HepG2 (cell line): ENCODE data around the gene PRDX3. TPM values are rescaled to one million over a fixed set of nuclear protein-coding genes. Genes with fewer than 3 reads are reported as not detected.
A peak's percentile ranks its signal among the peaks of the same experiment; 100 is the strongest.

Experiments used
- ARNT2 ChIP-seq: sonication (generic); formaldehyde crosslinking; IDR thresholded peaks from 2 replicates; pipeline ENCODE4 v1.8.0; 2022; ENCODE audit warnings: mild to moderate bottlenecking, low read depth, missing genetic modification reagents, moderate library complexity
- EHMT2 ChIP-seq: fragments of 200-600 bp; sonication (generic); IDR thresholded peaks from 2 replicates; pipeline ENCODE4 v1.7.0; 2017; ENCODE audit warnings: antibody characterized with exemption, low read depth, low read length, borderline replicate concordance
- ESRRA ChIP-seq: sonication (generic); formaldehyde crosslinking; IDR thresholded peaks from 2 replicates; pipeline ENCODE4 v1.5.1; 2020; ENCODE audit warnings: mild to moderate bottlenecking, low read depth, missing genetic modification reagents
- FOXP1 ChIP-seq, 2 experiments: fragments of 450-650 bp in 1 of 2; IDR thresholded peaks; 2 replicates each; pipeline ENCODE4 v1.6.1; 2017 to 2018; ENCODE audit warnings: antibody characterized with exemption in 1 of 2
- IRF1 ChIP-seq: sonication (generic); formaldehyde crosslinking; IDR thresholded peaks from 2 replicates; pipeline ENCODE4 v1.4.0; 2020; ENCODE audit warnings: low read depth, mild to moderate bottlenecking, missing genetic modification reagents
- SMAD3 ChIP-seq: sonication (generic); formaldehyde crosslinking; IDR thresholded peaks from 2 replicates; pipeline ENCODE4 v1.4.0; 2020; ENCODE audit warnings: missing genetic modification reagents
- SMYD3 ChIP-seq: sonication (generic); formaldehyde crosslinking; IDR thresholded peaks from 2 replicates; pipeline ENCODE4 v1.8.1; 2023; ENCODE audit warnings: mild to moderate bottlenecking, missing genetic modification reagents
- SRSF1 ChIP-seq: fragments of 200-400 bp; formaldehyde crosslinking; optimal IDR thresholded peaks from 2 replicates; pipeline ENCODE3; 2017; ENCODE audit warnings: mild to moderate bottlenecking, low read depth, low read length, moderate library complexity
- STAT6 ChIP-seq: sonication (generic); formaldehyde crosslinking; IDR thresholded peaks from 2 replicates; pipeline ENCODE4 v1.4.0; 2020; ENCODE audit warnings: missing genetic modification reagents, mild to moderate bottlenecking, borderline replicate concordance
- THYN1 ChIP-seq: sonication (generic); formaldehyde crosslinking; IDR thresholded peaks from 2 replicates; pipeline ENCODE4 v1.8.1; 2023; ENCODE audit warnings: low read depth, mild to moderate bottlenecking, moderate library complexity, missing genetic modification reagents, borderline replicate concordance
- ZBTB2 ChIP-seq: sonication (generic); formaldehyde crosslinking; IDR thresholded peaks from 2 replicates; pipeline ENCODE4 v1.8.0; 2022; ENCODE audit warnings: low read depth, missing genetic modification reagents
- ZBTB42 ChIP-seq: sonication (generic); formaldehyde crosslinking; IDR thresholded peaks from 2 replicates; pipeline ENCODE4 v1.5.0; 2020; ENCODE audit warnings: mild to moderate bottlenecking, missing genetic modification reagents
- ZNF225 ChIP-seq: sonication (generic); formaldehyde crosslinking; IDR thresholded peaks from 2 replicates; pipeline ENCODE4 v1.4.0; 2020; ENCODE audit warnings: mild to moderate bottlenecking, missing genetic modification reagents
- ZNF547 ChIP-seq: sonication (generic); formaldehyde crosslinking; IDR thresholded peaks from 2 replicates; pipeline ENCODE4 v1.5.1; 2020; ENCODE audit warnings: mild to moderate bottlenecking, missing genetic modification reagents
- polyA plus RNA-seq, 8 experiments: library from polyadenylated mRNA; depleted of rRNA in 3 of 8; stranded (reverse) in 7 of 8; unstranded in 1 of 8; fragments of >200 nt; fragmentation: Illumina TruSeq in 4 of 8; extraction: Trizol in 4 of 8; gene quantifications; 2 replicates each; pipeline versions ENCODE4 v1.2.1 to v1.2.3, GENCODE V29; 2011 to 2016; ENCODE audit warnings: low read depth in 4 of 8, missing spikeins in 1 of 8, mixed read lengths in 1 of 8; ENCODE audit not compliant: insufficient read depth in 1 of 8
- total RNA-seq, 5 experiments: library from RNA; depleted of rRNA; stranded (reverse); fragments of >200 nt; fragmentation: Illumina TruSeq; extraction: Trizol; gene quantifications; 2 replicates each; pipeline ENCODE4 v1.2.3, GENCODE V29; 2016; ENCODE audit warnings: low read depth in 1 of 5
- TF ChIP-seq, protein P1 (sequence below): sonication (generic); formaldehyde crosslinking; IDR thresholded peaks from 2 replicates; pipeline ENCODE4 v1.4.0; 2020; ENCODE audit warnings: missing genetic modification reagents
- TF ChIP-seq, protein P2 (sequence below): sonication (generic); formaldehyde crosslinking; IDR thresholded peaks from 2 replicates; pipeline ENCODE4 v1.4.0; 2020; ENCODE audit warnings: mild to moderate bottlenecking, missing genetic modification reagents, borderline replicate concordance

PRDX3 gene
- total and polyA plus RNA-seq, 2 of the 13 experiments (the other 11 are each of a cell fraction or from before 2014, with no cell fraction given): 407 to 565 TPM

GRCh38 chr10:119178372-119179119, at the start of gene PRDX3 (continued):
- no peak for TF ChIP-seq IRF1 (CRISPR knock-in tag)
- TF ChIP-seq ARNT2 (CRISPR knock-in tag): peak; percentile 53; the same call in 1 of the 2 replicates
- no peak for TF ChIP-seq FOXP1 (IDR thresholded peaks at IDR 0.05)
- no peak for TF ChIP-seq FOXP1 (CRISPR knock-in tag; IDR thresholded peaks at IDR 0.05)
- no peak for TF ChIP-seq THYN1 (CRISPR knock-in tag)
- TF ChIP-seq ZBTB2 (CRISPR knock-in tag): peak; percentile 26; the same call in 1 of the 2 replicates
- TF ChIP-seq, protein P1, sequence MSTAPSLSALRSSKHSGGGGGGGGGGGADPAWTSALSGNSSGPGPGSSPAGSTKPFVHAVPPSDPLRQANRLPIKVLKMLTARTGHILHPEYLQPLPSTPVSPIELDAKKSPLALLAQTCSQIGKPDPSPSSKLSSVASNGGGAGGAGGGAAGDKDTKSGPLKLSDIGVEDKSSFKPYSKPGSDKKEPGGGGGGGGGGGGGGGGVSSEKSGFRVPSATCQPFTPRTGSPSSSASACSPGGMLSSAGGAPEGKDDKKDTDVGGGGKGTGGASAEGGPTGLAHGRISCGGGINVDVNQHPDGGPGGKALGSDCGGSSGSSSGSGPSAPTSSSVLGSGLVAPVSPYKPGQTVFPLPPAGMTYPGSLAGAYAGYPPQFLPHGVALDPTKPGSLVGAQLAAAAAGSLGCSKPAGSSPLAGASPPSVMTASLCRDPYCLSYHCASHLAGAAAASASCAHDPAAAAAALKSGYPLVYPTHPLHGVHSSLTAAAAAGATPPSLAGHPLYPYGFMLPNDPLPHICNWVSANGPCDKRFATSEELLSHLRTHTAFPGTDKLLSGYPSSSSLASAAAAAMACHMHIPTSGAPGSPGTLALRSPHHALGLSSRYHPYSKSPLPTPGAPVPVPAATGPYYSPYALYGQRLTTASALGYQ (CRISPR knock-in tag): no peak; the same call in 1 of the 2 replicates
- TF ChIP-seq EHMT2: no peak
- no peak for TF ChIP-seq SRSF1
- TF ChIP-seq SMYD3 (CRISPR knock-in tag): no peak
- TF ChIP-seq ZBTB42 (CRISPR knock-in tag): 0 out of 2 replicates have a peak, but pooled peaks have one; percentile 71
- no peak for TF ChIP-seq ZNF225 (CRISPR knock-in tag)
- TF ChIP-seq ZNF547 (CRISPR knock-in tag): peak; percentile 67
- TF ChIP-seq, protein P2, sequence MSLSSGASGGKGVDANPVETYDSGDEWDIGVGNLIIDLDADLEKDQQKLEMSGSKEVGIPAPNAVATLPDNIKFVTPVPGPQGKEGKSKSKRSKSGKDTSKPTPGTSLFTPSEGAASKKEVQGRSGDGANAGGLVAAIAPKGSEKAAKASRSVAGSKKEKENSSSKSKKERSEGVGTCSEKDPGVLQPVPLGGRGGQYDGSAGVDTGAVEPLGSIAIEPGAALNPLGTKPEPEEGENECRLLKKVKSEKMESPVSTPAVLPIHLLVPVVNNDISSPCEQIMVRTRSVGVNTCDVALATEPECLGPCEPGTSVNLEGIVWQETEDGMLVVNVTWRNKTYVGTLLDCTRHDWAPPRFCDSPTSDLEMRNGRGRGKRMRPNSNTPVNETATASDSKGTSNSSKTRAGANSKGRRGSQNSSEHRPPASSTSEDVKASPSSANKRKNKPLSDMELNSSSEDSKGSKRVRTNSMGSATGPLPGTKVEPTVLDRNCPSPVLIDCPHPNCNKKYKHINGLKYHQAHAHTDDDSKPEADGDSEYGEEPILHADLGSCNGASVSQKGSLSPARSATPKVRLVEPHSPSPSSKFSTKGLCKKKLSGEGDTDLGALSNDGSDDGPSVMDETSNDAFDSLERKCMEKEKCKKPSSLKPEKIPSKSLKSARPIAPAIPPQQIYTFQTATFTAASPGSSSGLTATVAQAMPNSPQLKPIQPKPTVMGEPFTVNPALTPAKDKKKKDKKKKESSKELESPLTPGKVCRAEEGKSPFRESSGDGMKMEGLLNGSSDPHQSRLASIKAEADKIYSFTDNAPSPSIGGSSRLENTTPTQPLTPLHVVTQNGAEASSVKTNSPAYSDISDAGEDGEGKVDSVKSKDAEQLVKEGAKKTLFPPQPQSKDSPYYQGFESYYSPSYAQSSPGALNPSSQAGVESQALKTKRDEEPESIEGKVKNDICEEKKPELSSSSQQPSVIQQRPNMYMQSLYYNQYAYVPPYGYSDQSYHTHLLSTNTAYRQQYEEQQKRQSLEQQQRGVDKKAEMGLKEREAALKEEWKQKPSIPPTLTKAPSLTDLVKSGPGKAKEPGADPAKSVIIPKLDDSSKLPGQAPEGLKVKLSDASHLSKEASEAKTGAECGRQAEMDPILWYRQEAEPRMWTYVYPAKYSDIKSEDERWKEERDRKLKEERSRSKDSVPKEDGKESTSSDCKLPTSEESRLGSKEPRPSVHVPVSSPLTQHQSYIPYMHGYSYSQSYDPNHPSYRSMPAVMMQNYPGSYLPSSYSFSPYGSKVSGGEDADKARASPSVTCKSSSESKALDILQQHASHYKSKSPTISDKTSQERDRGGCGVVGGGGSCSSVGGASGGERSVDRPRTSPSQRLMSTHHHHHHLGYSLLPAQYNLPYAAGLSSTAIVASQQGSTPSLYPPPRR (CRISPR knock-in tag): peak; percentile 70; the same call in 1 of the 2 replicates
- TF ChIP-seq ESRRA (CRISPR knock-in tag): no peak
- TF ChIP-seq STAT6 (CRISPR knock-in tag): 0 out of 2 replicates have a peak, but pooled peaks have one; percentile 49
- TF ChIP-seq SMAD3: no peak
